ENCODE measurements around the gene RFX2. TPM values are rescaled to one million over a fixed set of nuclear protein-coding genes. Genes with fewer than 3 reads are reported as not detected.

Gene RFX2
- total RNA-seq, 2 experiments from 2014 or later: 6.5 to 7.9 TPM

- intact Hi-C loops (cut with micrococcal nuclease): no loop called here
- Mint-ChIP-seq H3K27me3 (no peaks in the 10 kb centered on the region), H3K36me3 (no peaks in the 10 kb centered on the region), H3K9me3 (peaks cover 3% of the 10 kb centered on the region), H3K4me3 (no peak overlapping the region), H3K27ac (no peak overlapping the region), H3K4me1 (ENCODE audit: low read depth) (peaks cover 9% of the 10 kb centered on the region)
- ChIA-PET POLR2A (no interaction called here), CTCF (no interaction called here)
- no peak for DNase-seq
These were observed 8.3 kb downstream of the RFX2 start for GRCh38 chr19:6101991-6102390.

- intact Hi-C loops (cut with micrococcal nuclease): no loop called here
- no peak for DNase-seq
- POLR2A ChIA-PET: no interaction called here
- H3K4me3 Mint-ChIP-seq: no peak overlapping the region
- no peaks in the 10 kb centered on the region for H3K27me3 Mint-ChIP-seq
- CTCF ChIA-PET: interaction anchor here (1.2 kb wide), 1 partner anchor 27 kb away, joined by 3 read pairs; no protein-coding TSS in a partner anchor
- peaks cover 3% of the 10 kb centered on the region for H3K9me3 Mint-ChIP-seq
- H3K27ac Mint-ChIP-seq: no peak overlapping the region
- H3K36me3 Mint-ChIP-seq: no peaks in the 10 kb centered on the region
- H3K4me1 Mint-ChIP-seq (ENCODE audit: low read depth): peaks cover 9% of the 10 kb centered on the region
These were observed 8.9 kb downstream of the RFX2 start for GRCh38 chr19:6101291-6101825.

DNA sequence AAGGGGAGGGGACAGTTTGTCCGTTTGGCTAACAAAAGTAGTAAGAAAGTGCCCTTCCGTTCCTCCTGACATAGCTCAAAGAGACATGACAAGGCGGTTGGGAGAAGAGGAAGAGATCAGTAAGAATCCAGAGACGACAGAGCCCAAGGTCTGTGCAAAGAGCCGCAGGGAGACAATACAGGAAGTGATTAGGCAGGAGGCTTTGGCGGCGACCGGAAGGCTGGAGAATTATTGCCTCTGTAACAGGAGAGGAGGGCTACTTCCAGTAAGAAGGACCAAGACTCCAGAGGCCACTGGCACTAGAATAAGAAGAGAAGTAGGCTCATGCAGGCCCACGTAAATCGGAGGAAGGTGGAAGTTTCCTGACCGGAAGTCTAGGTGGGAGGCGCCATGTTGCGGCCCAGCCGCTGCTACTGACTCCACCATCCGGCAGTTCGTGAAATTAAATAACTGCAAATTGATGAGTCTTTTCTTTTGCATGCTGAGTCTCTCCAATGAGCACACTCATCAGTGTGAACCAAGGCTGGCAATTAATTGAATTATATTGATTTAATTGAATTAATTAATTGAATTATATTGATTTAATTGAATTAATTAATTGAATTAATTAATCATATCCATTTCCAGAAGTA, 9.9 kb downstream of the RFX2 start:
- Mint-ChIP-seq H3K9me3 (peaks cover 3% of the 10 kb centered on the region), H3K4me3 (peak overlapping the region; percentile 60), H3K27ac (peak overlapping the region; percentile 19), H3K4me1 (ENCODE audit: low read depth) (peaks cover 9% of the 10 kb centered on the region), H3K27me3 (no peaks in the 10 kb centered on the region), H3K36me3 (no peaks in the 10 kb centered on the region)
- POLR2A ChIA-PET: no interaction called here
- DNase-seq: peak; percentile 52
- intact Hi-C loops (cut with micrococcal nuclease): no loop called here
- CTCF ChIA-PET: interaction anchor here (0.7 to 3.5 kb wide), 5 partner anchors 8 to 52 kb away, joined by 3 to 17 read pairs (median 4); no protein-coding TSS in a partner anchor

GRCh38 chr19:6099599-6099998, 10.7 kb downstream of the RFX2 start:
- CTCF ChIA-PET: interaction anchor here (0.7 to 3.5 kb wide), 4 partner anchors 9 to 51 kb away, joined by 4 to 17 read pairs (median 4); no protein-coding TSS in a partner anchor
- Mint-ChIP-seq H3K9me3 (peaks cover 3% of the 10 kb centered on the region), H3K36me3 (no peaks in the 10 kb centered on the region), H3K27ac (peak overlapping the region; percentile 19), H3K4me1 (ENCODE audit: low read depth) (peaks cover 9% of the 10 kb centered on the region), H3K27me3 (no peaks in the 10 kb centered on the region), H3K4me3 (no peak overlapping the region)
- no peak for DNase-seq
- POLR2A ChIA-PET: interaction anchor here (0.7 kb wide), 1 partner anchor 24 kb away, joined by 3 read pairs; no protein-coding TSS in a partner anchor
- intact Hi-C loops (cut with micrococcal nuclease): no loop called here

GRCh38 chr19:6099033-6099432, 11.3 kb downstream of the RFX2 start:
- no peaks in the 10 kb centered on the region for H3K27me3 Mint-ChIP-seq
- no peaks in the 10 kb centered on the region for H3K36me3 Mint-ChIP-seq
- intact Hi-C loops (cut with micrococcal nuclease): no loop called here
- H3K27ac Mint-ChIP-seq: no peak overlapping the region
- no peak overlapping the region for H3K4me3 Mint-ChIP-seq
- ChIA-PET POLR2A (interaction anchor here (0.6 kb wide), 1 partner anchor 153 kb away, joined by 5 read pairs; no protein-coding TSS in a partner anchor), CTCF (interaction anchor here (3.5 kb wide), 1 partner anchor 27 kb away, joined by 17 read pairs; no protein-coding TSS in a partner anchor)
- H3K9me3 Mint-ChIP-seq: peaks cover 3% of the 10 kb centered on the region
- peaks cover 9% of the 10 kb centered on the region for H3K4me1 Mint-ChIP-seq (ENCODE audit: low read depth)
- DNase-seq: no peak

DNA sequence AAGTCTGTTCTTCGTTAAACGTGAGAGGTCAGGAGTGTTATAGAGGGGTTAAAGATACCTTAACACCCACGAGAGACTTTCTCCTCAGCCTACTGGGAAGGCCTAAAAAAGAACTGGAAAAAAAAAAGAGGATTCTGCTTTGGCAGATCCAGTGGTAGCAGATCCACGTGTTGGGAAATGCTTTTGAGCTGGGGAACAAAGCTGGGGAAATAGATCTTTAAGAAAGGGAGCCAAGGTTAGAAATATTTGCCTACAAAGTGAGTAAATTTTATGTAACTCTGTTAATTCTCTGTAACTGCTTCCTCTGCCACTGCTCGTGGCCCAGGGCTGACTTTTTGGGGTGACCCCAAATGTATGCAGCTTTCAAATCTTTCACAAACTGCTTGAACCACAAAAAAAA, 11.7 kb downstream of the RFX2 start:
- H3K9me3 Mint-ChIP-seq: peaks cover 3% of the 10 kb centered on the region
- no peak overlapping the region for H3K27ac Mint-ChIP-seq
- intact Hi-C loops (cut with micrococcal nuclease): no loop called here
- H3K4me1 Mint-ChIP-seq (ENCODE audit: low read depth): peaks cover 9% of the 10 kb centered on the region
- DNase-seq: no peak
- ChIA-PET POLR2A (interaction anchor here (0.6 kb wide), 1 partner anchor 154 kb away, joined by 5 read pairs; no protein-coding TSS in a partner anchor), CTCF (interaction anchor here (3.5 kb wide), 1 partner anchor 28 kb away, joined by 17 read pairs; no protein-coding TSS in a partner anchor)
- no peaks in the 10 kb centered on the region for H3K27me3 Mint-ChIP-seq
- no peak overlapping the region for H3K4me3 Mint-ChIP-seq
- no peaks in the 10 kb centered on the region for H3K36me3 Mint-ChIP-seq

DNA sequence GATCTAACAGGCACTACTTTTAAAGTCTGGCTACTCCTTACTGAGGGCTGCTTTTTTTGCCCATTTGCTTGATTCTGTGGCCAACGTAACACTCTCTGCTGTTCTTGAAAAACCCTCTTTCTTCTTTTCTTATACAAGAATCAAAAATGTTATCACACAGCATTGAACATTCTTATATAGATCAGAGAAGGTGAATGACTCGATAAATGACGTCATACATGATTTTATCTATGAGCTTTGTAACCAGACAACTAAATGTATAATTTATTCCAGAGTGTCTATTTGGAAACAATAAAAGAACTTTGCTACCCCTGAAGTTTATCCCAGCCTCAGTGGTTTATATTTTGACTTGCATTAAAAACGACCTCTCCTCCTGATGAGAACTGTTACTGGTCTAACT, 12.4 kb downstream of the RFX2 start:
- Mint-ChIP-seq H3K27me3 (no peaks in the 10 kb centered on the region), H3K4me1 (ENCODE audit: low read depth) (peaks cover 9% of the 10 kb centered on the region), H3K27ac (no peak overlapping the region), H3K36me3 (no peaks in the 10 kb centered on the region), H3K4me3 (no peak overlapping the region), H3K9me3 (peaks cover 3% of the 10 kb centered on the region)
- CTCF ChIA-PET: interaction anchor here (3.5 kb wide), 1 partner anchor 28 kb away, joined by 17 read pairs; no protein-coding TSS in a partner anchor
- POLR2A ChIA-PET: no interaction called here
- no peak for DNase-seq
- intact Hi-C loops (cut with micrococcal nuclease): no loop called here

- Mint-ChIP-seq H3K4me1 (ENCODE audit: low read depth) (peaks cover 6% of the 10 kb centered on the region), H3K27me3 (no peaks in the 10 kb centered on the region), H3K36me3 (no peaks in the 10 kb centered on the region), H3K4me3 (no peak overlapping the region), H3K27ac (no peak overlapping the region), H3K9me3 (peaks cover 3% of the 10 kb centered on the region)
- intact Hi-C loops (cut with micrococcal nuclease): no loop called here
- DNase-seq: no peak
- POLR2A ChIA-PET: no interaction called here
- CTCF ChIA-PET: no interaction called here
These were observed 14.5 kb downstream of the RFX2 start for GRCh38 chr19:6095760-6096159.

GRCh38 chr19:6092329-6093286, 17.7 kb downstream of the RFX2 start:
- Mint-ChIP-seq H3K27me3 (peaks cover 3% of the 10 kb centered on the region), H3K9me3 (no peaks in the 10 kb centered on the region), H3K36me3 (no peaks in the 10 kb centered on the region), H3K27ac (no peak overlapping the region), H3K4me3 (no peak overlapping the region), H3K4me1 (ENCODE audit: low read depth) (peaks cover 7% of the 10 kb centered on the region)
- intact Hi-C loops (cut with micrococcal nuclease): no loop called here
- CTCF ChIA-PET: no interaction called here
- DNase-seq: no peak
- POLR2A ChIA-PET: no interaction called here

DNA sequence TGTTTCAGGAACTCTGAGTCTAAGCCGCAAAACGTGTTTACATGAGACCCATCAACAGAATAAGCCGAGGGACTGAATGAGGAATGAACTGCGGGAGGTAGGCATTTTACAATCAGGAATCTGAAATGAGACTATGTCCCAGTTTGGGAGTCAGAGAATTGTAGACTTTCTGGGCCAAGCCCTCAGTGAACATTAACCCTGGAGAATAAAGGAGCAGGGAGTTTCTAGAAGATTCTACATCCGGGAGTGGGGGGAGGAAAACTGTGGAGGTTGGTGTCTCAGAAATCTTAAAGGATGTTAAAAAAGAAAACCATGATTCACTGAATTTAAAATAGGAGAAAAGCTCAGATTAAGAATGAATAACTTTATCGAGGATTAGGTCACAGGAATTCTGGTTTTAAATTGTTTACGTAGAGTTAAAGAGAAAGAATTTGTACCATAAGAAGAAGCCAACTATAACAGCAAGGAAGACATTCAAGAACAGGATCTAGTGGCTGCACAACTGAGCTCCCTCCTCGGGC, 18.5 kb downstream of the RFX2 start:
- CTCF ChIA-PET: no interaction called here
- H3K9me3 Mint-ChIP-seq: no peaks in the 10 kb centered on the region
- POLR2A ChIA-PET: no interaction called here
- H3K27ac Mint-ChIP-seq: no peak overlapping the region
- intact Hi-C loops (cut with micrococcal nuclease): no loop called here
- H3K36me3 Mint-ChIP-seq: no peaks in the 10 kb centered on the region
- DNase-seq: no peak
- peaks cover 3% of the 10 kb centered on the region for H3K27me3 Mint-ChIP-seq
- no peak overlapping the region for H3K4me3 Mint-ChIP-seq
- peaks cover 15% of the 10 kb centered on the region for H3K4me1 Mint-ChIP-seq (ENCODE audit: low read depth)

DNA sequence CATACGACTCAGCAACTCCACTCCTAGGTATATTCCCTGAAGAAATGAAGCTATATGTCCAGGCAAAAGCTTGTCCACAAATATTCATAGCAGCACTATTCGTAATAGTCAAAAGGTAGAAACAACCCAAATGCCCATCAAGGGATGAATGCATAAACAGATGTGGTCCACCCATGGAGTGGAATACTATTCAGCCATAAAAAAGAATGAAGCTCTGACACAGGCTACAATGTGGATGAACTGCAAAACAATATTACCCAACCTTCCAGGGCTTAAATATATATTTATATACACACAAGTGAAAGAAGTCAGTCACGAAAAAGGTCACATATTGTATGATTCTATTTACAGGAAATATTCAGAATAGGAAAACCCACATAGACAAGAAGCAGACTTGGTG, 19.7 kb downstream of the RFX2 start:
- Mint-ChIP-seq H3K27me3 (peaks cover 3% of the 10 kb centered on the region), H3K9me3 (no peaks in the 10 kb centered on the region), H3K4me1 (ENCODE audit: low read depth) (peaks cover 24% of the 10 kb centered on the region), H3K27ac (no peak overlapping the region), H3K4me3 (no peak overlapping the region), H3K36me3 (no peaks in the 10 kb centered on the region)
- intact Hi-C loops (cut with micrococcal nuclease): no loop called here
- DNase-seq: no peak
- POLR2A ChIA-PET: no interaction called here
- CTCF ChIA-PET: interaction anchor here (1.2 kb wide), 1 partner anchor 9 kb away, joined by 4 read pairs; no protein-coding TSS in a partner anchor

DNA sequence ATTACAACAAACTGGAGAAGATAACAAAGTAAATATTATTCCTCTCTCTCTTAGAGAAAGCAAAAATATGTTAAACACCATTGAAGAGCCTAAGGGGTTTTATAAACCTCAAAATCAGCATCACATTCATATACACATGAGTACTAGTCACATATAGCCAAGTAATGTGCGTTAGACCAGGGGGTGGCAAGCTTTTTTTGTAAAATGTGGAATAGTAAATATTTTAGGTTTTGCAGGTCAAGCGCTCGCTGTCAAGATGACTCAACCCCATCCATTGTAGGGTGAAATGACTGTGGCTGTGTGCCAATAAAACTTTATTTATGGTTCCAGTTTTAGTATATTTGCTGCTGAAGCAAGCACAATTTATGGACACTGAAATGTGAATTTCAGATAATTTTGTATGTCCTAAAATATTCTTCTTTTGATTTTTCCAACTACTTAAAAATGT, 21.7 kb downstream of the RFX2 start:
- no peak overlapping the region for H3K27ac Mint-ChIP-seq
- no peak for DNase-seq
- H3K27me3 Mint-ChIP-seq: peaks cover 3% of the 10 kb centered on the region
- CTCF ChIA-PET: no interaction called here
- POLR2A ChIA-PET: no interaction called here
- no peaks in the 10 kb centered on the region for H3K36me3 Mint-ChIP-seq
- H3K9me3 Mint-ChIP-seq: no peaks in the 10 kb centered on the region
- peaks cover 24% of the 10 kb centered on the region for H3K4me1 Mint-ChIP-seq (ENCODE audit: low read depth)
- no peak overlapping the region for H3K4me3 Mint-ChIP-seq
- intact Hi-C loops (cut with micrococcal nuclease): no loop called here
